ENCODE data around the gene CNTNAP5.

DNA sequence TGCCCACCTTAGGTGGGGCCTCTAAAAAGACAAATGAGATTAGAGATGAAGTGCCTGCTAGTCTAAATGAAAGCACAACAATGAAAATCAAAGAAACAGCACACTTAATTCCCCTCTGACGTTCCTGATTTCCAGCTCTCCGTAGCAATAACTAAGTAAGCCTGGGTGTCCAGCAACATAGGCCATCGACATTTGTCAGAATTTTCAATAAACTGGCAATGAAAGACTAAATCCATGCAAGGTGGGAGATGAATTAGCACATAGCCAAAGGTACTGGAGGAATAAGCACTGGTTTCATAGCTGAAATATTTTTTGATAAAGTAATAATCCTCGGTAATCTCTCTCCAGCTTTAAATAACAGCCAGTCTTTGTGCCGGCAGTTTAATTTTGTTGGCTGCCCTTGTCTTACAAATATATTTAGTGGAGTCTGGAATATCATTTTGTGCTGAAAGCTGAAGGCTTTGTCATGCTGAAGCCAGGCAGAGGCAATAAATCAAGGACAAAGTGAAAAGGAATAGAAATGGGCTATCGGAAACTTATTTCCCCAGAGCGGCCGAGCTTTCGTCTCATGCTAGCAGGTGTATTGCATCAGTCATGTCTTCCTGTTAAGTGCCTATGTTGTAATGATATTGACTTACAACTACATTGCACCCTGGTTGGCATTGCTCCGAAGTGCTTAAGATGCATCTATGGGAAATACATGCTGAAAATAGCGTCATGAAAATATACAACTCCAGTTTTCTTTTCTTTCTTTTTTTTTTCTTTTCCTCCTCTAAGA lies 790.1 kb downstream of the CNTNAP5 start:
- TF ChIP-seq, protein P1, sequence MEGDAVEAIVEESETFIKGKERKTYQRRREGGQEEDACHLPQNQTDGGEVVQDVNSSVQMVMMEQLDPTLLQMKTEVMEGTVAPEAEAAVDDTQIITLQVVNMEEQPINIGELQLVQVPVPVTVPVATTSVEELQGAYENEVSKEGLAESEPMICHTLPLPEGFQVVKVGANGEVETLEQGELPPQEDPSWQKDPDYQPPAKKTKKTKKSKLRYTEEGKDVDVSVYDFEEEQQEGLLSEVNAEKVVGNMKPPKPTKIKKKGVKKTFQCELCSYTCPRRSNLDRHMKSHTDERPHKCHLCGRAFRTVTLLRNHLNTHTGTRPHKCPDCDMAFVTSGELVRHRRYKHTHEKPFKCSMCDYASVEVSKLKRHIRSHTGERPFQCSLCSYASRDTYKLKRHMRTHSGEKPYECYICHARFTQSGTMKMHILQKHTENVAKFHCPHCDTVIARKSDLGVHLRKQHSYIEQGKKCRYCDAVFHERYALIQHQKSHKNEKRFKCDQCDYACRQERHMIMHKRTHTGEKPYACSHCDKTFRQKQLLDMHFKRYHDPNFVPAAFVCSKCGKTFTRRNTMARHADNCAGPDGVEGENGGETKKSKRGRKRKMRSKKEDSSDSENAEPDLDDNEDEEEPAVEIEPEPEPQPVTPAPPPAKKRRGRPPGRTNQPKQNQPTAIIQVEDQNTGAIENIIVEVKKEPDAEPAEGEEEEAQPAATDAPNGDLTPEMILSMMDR (IDR thresholded peaks at IDR 0.05): no peak
- TF ChIP-seq POLR2A (IDR thresholded peaks at IDR 0.05) (no peak), POLR2AphosphoS5 (IDR thresholded peaks at IDR 0.05) (no peak)
